ENCODE results near the gene IL12B.

- TF ChIP-seq CTCF (IDR thresholded peaks at IDR 0.05; ENCODE audit: insufficient read depth, low read length, poor library complexity, severe bottlenecking) (no peak), EZH2phosphoT487 (conservative IDR thresholded peaks at IDR 0.05; ENCODE audit: low read length) (no peak)
Observed at GRCh38 chr5:159313197-159313596, 17.1 kb downstream of the IL12B start.
